HG02678 (cell line): Measurements from ENCODE around the gene PURB.
"Not testable (repeated sequence)": the region's sequence is repeated elsewhere in the genome, so short reads cannot be mapped to it uniquely, and the experiment has no call there.

ENCODE experiments used
- ATAC-seq: cut with Tn5 transposase; IDR thresholded peaks from one replicate; pipeline ENCODE4 v1.9.1; 2021; ENCODE audit warnings: mild to moderate bottlenecking, moderate library complexity; ENCODE audit not compliant: unreplicated experiment

PURB gene

DNA sequence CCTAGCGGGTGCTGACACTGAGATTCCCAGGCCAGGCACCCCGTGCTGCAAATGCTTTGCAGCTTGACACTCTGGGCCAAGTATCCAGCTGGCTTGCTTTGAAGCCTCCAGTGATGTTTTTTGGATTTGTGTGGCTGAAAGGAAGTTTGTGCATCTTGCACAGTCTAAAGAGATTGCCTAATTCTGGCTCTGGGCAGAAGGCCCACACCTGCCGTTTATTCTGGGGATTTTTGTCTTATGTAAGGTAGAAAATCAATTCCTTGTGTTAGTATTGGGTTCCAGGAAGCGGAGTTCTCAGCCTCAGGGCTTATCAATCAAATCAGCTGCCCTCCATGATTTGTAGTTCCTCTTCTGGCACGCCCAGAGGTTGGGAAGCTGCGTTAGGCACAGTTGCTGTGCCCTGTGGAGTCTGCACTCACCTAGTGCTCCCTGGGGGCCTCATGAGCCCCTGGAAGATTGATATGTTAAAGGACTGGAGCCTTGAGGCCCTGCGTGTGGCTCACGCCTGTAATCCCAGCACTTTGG lies 8.4 kb upstream of the PURB start:
- ATAC-seq = no peak

DNA sequence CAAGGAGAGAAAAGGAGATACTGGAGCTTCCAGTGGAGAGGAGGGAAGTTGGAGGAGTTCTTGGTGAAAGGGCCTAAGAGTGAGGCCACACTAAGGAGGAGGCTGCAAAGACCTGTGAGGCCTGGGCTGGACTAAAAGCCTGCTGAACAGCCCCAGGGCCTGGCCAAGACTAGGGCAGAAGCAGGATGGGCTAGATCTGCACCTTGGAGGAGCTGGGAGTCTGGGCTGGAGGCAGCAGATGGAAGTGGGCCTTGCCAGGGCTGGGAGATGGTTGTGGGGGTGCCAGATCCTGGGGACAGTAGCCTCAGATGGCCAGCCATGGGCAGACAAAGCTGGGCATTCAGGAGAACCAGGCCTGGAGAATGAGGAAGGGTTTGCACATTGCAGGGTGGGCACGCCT lies 6.5 kb upstream of the PURB start:
- no peak for ATAC-seq

DNA sequence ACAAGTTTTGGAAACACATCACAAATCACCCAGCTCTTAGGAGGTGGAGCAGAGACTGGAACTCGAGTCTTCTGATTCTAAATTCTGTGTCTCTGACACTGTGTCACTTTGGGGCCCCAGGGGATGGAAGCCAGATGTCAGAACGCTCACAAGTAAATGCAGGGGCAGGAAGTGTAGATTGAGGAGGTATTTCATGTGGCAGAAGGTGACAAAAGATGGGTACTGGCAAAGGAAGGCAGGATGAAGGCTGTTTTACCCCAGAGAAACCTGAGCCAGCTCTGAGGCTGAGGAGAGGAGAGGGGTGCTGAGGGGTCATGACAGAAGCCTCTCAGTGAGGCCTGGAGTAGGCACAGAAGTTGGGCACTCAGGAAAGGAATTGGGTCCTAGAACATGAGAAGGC lies 6.0 kb upstream of the PURB start:
- ATAC-seq = no peak

DNA sequence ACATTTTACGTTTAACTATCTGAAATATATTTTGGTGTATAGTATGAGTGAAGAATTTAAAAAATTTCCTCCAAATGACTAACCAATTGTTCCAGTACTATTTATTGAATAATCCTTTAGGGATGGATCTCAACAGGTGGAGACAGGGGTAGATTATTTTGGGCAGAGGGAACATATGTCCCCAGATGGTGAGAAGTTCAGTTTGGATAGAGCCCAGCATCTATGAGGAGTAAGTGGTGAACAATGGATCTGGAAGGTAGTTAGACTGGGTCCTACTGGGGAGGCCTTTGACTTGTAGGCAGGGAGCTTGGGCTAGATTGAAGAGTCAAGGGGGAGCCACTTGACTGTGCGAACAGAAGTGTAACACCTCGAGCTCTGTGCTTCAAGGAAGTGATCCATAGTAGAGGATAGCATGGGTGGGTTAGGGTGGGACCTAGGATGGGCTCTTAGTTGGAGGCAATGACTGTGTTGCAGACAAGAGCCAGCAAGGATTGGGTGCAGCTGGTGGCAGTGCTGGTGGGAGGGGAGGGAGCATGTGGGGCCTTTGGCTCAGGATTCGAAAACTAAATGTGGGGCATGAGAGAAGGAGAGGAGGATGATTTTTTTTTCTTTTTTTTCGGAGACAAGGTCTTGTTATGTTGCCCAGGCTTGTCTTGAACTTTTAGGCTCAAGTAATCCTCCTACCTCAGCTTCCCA lies 3.9 kb upstream of the PURB start:
- no peak for ATAC-seq

DNA sequence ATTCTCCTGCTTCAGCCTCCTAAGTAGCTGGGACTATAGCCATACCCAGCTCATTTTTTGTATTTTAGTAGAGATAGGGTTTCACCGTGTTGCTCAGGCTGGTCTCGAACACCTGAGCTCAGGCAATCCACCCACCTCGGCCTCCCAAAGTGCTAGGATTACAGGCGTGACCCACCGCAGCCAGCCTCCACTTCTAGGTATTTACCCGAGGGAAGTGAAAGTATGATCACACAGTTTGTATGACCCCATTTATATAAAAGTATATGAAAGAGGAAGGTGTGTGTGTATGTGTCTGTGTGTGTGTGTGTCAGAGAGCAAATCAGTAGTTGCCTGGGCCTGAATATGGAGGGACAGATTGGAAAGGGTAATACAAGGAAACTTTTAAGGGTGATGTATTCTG lies 2.0 kb upstream of the PURB start:
- ATAC-seq = no peak

DNA sequence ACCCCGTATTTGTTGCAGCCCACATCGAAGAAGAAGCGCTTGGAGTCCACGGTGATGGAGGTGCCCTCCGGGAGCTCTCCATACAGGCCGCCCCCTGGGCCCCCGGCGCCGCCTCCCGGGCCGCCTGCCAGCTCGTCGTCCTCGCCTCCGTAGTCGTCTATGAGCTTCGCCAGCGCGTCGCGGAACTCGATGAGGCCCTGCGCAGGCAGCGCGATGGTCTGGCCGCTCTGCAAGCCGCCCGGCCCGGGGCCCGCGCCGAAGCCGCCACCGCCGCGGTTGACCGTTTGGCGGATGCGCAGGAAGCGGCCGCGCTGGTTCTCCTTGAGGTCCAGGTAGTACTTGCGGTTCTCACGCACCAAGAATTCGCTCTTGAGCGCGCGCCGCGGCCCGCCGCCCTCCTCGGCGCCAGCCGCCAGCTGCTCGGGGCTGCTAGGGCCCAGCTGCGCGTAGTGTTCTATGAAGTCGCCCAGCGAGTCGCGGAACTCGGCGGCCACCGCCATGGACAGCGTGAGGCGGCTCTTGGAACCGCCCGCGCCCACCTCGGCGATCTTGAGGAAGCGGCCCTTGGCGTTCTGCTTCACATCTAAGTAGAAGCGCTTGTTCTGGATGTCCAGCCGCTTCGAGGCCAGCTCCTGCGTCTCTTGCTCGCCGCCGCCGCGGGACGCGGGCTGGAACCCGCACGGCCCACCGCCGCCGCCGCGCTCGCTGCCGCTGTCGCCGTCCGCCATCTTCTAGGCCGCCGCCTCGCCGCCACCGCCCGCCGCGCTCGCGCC lies 523 bp downstream of the PURB start:
- peak; percentile 18 for ATAC-seq

DNA sequence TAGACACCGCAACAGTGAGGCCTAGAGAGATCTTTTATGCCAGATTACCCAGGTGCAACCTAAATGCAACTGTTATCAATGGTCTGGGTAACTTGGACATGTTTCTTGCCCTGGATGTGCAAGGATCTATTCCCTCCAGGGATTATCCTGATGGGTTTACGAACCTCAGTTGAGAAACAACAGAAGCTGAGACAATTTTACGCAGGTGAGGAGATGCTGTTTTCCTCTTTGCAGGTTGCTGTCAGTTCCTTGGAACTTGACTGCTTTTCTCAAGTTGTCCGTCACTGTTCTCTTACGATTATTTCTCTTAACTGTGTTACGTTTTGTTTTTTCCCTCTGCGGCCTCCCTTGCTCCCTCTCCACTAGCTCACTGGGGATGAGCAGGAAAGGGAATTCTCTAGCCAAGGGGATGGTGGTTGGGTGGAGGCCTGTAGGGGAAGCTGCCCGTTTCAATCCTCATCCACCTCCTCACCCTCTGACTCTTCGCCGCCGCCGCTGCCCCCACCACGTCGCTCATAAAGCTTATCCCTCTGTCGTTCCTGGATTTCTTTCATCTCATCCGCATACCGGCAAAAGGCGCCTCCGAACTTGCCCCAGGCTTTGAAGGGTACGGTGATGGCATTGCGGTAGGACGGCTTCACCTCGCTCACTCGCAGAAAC lies 1.2 kb downstream of the PURB start:
- no peak for ATAC-seq

DNA sequence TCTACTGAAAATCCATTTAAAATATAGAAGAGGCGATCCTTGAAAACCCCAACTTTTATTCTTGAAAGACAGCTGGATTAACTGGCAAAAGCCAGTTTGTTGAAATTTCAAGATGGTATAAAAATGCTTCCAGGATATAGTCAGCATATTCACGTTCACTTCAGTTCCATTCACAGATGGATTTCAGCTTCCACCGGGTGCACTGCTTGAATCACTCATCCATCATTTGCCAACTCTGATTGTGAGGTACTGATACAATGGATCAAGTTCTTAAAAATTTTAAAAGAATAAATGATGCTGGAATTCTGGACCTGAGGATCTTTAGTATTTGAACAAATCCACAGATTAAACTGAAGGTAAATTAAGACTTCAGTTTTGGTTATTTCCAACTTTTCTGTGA lies 2.4 kb downstream of the PURB start:
- no peak for ATAC-seq

DNA sequence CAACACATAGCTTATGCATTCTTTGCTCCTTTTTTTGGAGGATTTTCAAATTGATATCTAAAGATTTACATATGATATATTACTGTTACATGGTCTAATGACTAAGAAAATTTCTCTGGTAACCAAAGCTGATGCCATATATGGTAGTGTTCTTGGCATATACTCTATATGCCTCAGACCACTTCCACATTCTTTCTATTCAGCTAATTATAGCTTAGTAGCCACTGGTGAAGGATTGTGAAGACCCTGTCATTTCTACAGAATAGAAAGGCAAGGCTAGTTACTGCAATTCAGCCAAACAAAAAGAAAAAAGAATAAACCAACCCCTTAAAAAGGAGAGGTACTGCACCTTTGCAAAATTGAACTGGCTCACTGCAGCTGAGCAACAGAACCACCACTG lies 3.7 kb downstream of the PURB start:
- no peak for ATAC-seq

DNA sequence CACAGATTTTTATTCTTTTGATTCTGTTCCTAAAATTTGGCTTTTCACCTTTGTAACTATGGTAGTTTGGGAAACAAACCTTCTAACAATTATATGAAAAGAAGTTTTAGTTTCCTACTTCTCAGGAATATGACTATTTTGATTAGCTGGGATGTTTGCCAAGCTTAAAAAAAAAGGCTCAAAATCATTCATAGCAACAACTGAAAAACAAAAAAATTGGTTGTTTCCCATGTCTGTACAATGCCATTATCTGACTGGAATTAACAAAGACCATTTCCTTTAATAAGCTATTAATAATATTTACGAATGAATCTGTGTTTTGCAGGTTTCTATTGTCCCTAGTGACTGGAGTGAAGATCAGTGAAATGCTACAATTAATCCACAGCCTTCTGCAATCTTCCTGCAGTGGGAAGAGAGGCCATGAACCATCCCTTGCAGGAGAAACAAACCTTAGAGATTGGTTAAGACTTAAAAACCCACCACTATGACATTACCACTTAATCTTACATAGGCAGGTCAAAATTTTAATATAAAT lies 4.2 kb downstream of the PURB start:
- ATAC-seq = no peak

DNA sequence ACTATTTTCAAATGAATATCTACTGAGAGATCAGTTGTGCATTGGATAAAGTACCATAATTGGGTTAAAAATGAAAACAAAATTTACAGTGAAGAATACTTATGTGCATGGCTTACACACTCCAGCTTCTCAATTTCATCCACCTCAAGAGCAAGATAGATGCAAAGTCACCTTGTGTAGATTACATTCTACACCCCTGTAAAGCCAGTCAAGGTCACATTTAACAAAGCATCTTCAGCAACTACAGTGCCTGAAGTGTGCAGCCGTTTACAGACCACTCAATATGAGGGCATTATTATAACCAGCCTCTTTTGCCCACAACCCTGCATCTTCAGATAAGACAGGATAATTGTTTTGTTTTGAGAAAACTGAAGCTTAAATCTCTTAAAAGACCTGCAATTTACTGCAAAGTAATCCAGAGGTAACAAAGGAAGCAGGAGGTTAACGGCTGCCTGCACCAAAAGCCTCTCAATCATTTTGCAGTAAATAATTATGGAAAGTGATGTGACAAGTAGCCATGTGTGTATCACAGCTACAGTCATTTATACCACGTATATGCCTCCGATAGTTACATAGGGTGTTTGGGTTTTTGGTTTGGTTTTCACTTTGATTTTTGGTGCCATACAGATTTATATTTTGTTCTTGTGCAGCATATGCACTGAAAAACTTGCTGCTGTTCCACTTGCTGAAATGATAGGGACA lies 4.9 kb downstream of the PURB start:
- no peak for ATAC-seq

DNA sequence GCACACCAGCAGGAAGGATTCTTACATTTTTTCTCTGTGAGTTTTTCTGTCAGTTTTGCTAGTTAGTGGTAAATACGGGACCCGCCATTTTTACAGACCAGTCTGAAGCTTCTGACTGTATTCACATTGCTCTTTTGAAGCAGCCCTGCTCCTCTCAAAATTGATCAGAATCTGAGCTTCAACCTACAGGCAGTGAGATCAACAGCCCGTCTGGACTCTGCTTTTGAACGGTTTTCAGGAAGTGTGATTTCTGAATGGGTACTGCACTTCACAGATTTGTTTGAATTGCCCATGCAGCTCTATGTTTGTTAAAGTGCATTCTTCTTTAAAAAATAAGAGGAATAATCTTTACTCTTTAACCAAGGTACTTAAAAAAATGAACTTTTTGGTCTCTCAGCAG lies 8.9 kb downstream of the PURB start:
- ATAC-seq = no peak

DNA sequence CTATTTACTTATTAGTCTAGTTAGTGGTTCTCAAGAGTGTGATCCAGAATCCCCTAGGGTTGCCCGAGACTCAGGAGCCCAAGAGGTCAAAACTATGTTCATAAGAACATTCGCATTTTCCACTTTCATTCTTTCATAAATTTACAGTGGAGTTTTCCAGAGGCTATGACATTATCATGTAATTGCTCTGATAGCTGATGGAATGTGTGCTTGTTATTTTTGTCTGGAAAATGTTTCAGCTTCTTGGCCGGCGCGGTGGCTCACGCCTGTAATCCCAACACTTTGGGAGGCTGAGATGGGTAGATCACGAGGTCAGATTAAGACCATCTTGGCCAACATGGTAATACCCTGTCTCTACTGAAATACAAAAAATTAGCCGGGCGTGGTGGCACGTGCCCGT lies 10.1 kb downstream of the PURB start:
- ATAC-seq = no peak

DNA sequence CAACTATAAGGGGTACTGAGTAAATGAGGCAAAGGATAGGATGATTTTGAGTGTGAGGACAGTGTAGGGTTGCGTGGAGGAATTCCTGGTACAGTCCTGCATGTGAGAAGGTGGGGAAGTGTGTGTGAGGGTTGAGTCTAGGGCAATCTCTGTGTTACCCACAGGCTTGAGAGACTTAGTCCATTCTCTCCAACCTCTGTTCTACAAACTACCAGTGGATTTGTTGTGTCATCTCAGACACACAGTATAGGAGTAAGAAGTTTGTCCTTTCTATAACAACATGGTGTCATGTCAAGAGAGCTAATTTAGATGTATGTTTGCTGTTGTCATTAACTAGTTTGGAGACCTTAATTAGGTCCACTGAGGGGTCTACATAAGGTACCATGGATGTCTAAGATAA lies 12.5 kb downstream of the PURB start:
- ATAC-seq = no peak

DNA sequence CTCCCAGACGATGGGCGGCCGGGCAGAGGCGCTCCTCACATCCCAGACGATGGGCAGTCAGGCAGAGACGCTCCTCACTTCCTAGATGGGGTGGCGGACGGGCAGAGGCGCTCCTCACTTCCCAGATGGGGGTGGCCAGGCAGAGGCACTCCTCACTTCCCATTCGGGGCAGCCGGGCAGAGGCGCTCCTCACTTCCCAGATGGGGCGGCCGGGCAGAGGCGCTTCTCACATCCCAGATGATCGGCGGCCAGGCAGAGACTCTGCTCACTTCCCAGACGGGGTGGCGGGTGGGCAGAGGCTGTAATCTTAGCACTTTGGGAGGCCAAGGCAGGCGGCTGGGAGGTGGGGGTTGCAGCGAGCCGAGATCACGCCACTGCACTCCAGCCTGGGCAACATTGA lies 13.4 kb downstream of the PURB start:
- not testable (repeated sequence) for ATAC-seq

DNA sequence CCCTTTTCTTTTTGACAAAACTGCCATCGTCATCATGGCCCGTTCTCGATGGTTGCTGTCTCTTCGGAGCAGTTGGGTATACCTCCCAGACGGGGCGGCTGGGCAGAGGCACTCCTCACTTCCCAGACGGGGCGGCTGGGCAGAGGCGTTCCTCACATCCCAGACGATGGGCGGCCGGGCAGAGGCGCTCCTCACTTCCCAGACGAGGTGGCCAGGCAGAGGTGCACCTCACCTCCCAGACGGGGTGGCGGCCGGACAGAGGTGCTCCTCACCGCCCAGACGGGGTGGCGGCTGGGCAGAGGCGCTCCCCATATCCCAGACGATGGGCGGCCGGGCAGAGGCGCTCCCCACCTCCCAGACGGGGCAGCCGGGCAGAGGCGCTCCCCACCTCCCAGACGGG lies 14.6 kb downstream of the PURB start:
- not testable (repeated sequence) for ATAC-seq

DNA sequence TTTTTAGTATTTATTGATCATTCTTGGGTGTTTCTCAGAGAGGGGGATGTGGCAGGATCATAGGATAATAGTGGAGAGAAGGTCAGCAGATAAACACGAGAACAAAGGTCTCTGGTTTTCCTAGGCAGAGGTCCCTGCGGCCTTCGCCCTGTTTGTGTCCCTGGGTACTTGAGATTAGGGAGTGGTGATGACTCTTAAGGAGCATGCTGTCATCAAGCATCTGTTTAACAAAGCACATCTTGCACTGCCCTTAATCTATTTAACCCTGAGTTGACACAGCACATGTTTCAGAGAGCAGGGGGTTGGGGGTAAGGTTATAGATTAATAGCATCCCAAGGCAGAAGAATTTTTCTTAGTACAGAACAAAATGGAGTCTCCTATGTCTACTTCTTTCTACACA lies 15.0 kb downstream of the PURB start:
- ATAC-seq = not testable (repeated sequence)

DNA sequence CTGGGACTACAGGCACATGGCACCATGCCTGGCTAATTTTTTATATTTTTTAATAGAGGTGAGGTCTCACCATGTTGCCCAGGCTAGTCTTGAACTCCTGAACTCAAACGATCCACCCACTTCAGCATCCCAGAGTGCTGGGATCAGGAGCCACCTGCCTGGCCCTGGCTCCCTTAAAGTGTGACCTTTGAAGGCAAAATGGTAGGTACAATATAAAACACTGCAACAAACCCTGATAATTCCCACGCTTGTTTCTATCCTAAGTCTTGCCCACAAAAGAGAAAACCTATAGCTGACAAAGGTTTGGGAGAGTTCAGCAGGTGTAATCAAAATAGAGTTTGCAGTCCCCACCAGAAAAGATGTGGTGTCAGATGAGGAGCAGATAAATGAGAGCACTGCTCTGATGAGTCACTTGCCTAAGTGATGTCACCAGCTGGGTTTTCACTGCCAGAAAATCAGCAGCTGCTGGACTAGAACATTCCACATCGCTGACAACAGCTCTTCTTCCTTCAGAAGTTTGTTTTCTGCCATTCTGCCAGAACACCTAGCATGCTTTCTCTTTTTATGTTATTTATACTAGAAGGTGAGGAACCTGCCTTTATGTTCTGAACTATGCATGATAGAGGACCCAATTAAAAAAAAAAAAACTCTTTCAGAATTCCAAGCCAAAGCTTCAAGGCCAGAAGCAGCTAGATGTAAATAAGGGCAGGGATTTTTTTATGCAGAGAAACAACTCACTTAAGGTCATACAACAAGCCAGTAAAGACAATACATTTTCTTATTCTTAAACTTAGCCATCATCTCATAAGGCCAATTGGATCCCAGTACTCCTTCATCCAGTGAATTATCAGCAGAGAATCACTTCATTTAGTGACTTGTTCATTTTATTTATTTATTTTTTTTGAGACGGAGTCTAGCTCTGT lies 18.0 kb downstream of the PURB start:
- no peak for ATAC-seq

DNA sequence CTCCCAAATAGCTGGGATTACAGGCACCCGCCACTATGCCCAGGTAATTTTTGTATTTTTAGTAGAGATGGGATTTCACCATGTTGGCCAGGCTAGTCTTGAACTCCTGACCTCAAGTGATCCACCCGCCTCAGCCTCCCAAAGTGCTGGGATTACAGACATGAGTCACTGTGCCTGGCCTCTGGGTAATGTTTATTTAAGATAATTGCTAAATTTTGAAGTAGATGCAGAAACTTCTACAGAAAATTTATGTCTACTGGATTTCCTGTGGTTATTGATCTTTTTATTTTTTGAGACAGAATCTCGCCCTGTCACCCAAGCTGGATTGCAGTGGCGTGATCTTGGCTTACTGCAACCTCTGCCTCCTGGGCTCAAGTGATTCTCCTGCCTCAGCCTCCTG lies 23.4 kb downstream of the PURB start:
- not testable (repeated sequence) for ATAC-seq

DNA sequence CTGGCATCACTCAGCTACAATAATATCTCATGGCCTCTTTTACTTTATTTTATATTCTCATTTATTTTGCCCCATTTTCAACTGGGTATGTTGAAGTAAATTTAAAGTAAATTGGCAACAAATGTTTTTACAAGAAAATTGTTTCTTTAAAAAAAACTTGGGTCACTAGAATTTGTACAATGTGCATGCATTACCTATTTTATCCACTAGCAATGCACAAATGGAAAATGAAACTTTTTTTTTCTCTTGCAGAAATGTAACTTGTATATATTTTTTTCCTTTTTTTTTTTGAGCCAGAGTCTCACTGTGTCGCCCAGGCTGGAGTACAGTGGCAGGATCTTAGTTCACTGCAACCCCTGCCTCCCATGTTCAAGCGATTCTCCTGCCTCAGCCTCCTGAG lies 27.2 kb downstream of the PURB start:
- no peak for ATAC-seq
